SU-DHL-6 (cell line): ENCODE data around the gene RPS27A.
"Not testable (repeated sequence)": the region's sequence is repeated elsewhere in the genome, so short reads cannot be mapped to it uniquely, and the experiment has no call there.

Experiments
- H2AFZ ChIP-seq: fragments of 200-600 bp; sonication (generic); 2 replicates; pipeline ENCODE4 v1.6.1; 2014; ENCODE audit warnings: low read depth, mild to moderate bottlenecking, moderate library complexity, mixed read lengths, antibody characterized with exemption, low read length; ENCODE audit not compliant: severe bottlenecking
- H3F3A ChIP-seq: fragments of 200-600 bp; shearing (Covaris generic); 2 replicates; pipeline ENCODE4 v1.6.0; 2016; ENCODE audit warnings: antibody characterized with exemption, mild to moderate bottlenecking; ENCODE audit not compliant: insufficient read depth
- H3K27ac ChIP-seq: fragments of 200-600 bp; sonication (generic); 2 replicates; pipeline ENCODE4 v1.5.1; 2016; ENCODE audit warnings: low read depth, mild to moderate bottlenecking, low read length, moderate library complexity, mixed read lengths
- H3K27me3 ChIP-seq: fragments of 200-600 bp; sonication (generic), shearing (Covaris generic); 2 replicates; pipeline ENCODE4 v1.6.0; 2014; ENCODE audit warnings: mild to moderate bottlenecking, low read length
- H3K36me3 ChIP-seq: fragments of 200-600 bp; sonication (generic); 2 replicates; pipeline ENCODE4 v1.6.1; 2014; ENCODE audit warnings: mild to moderate bottlenecking, low read length, mixed read lengths
- H3K4me2 ChIP-seq: fragments of 300-600, 200-600 bp; shearing (Covaris generic), sonication (generic); 2 replicates; pipeline ENCODE4 v1.6.0; 2014; ENCODE audit warnings: low read length, low read depth, mild to moderate bottlenecking; ENCODE audit not compliant: poor library complexity, severe bottlenecking
- H3K4me3 ChIP-seq: fragments of 200-600 bp; sonication (generic); 2 replicates; pipeline ENCODE4 v1.5.1; 2014; ENCODE audit warnings: antibody characterized with exemption, low read length, mild to moderate bottlenecking, mixed read lengths; ENCODE audit not compliant: insufficient read depth, poor library complexity, severe bottlenecking
- H3K79me2 ChIP-seq: fragments of 200-600 bp; sonication (generic); 2 replicates; pipeline ENCODE4 v1.6.1; 2014; ENCODE audit warnings: mild to moderate bottlenecking, low read length, moderate library complexity; ENCODE audit not compliant: insufficient read depth
- H3K9ac ChIP-seq: fragments of 200-600 bp; sonication (generic); 2 replicates; pipeline ENCODE4 v1.7.0; 2014; ENCODE audit warnings: mild to moderate bottlenecking, low read length
- H3K9me2 ChIP-seq: fragments of 200-600 bp; sonication (generic); replicated peaks from 2 replicates; pipeline ENCODE4 v1.6.1; 2014; ENCODE audit warnings: low read length; ENCODE audit not compliant: insufficient read depth
- H3K9me3 ChIP-seq: fragments of 200-600 bp; sonication (generic); 2 replicates; pipeline ENCODE4 v1.6.1; 2014; ENCODE audit warnings: low read length, mixed read lengths; ENCODE audit not compliant: insufficient read depth
- H4K20me1 ChIP-seq: fragments of 200-600 bp; sonication (generic); 2 replicates; pipeline ENCODE4 v1.6.1; 2014; ENCODE audit warnings: low read depth, mild to moderate bottlenecking, antibody characterized with exemption, low read length, moderate library complexity, mixed read lengths
- CTCF ChIP-seq: fragments of 200-600 bp; sonication (generic); IDR thresholded peaks from one replicate; pipeline ENCODE4 v1.5.1; 2017; ENCODE audit warnings: antibody characterized with exemption, mild to moderate bottlenecking, low read length, moderate library complexity; ENCODE audit not compliant: insufficient read depth, poor library complexity, severe bottlenecking
- EZH2phosphoT487 ChIP-seq: fragments of 200-600 bp; sonication (generic), shearing (Covaris generic); conservative IDR thresholded peaks from 2 replicates; pipeline ENCODE4 v1.6.1; 2018; ENCODE audit warnings: mild to moderate bottlenecking, antibody characterized with exemption, low read length, moderate library complexity, mixed read lengths

Gene RPS27A

GRCh38 chr2:55269645-55269990 lies 37.1 kb downstream of the RPS27A start:
- TF ChIP-seq EZH2phosphoT487, result no peak
- no peak for TF ChIP-seq CTCF
- H3K36me3 ChIP-seq, result peaks cover 4% of the 10 kb centered on the region; the same call in 1 of the 2 replicates
- no peaks in the 10 kb centered on the region for H4K20me1 ChIP-seq
- H3K9ac ChIP-seq, result peak overlapping the region; percentile 92
- no peaks in the 10 kb centered on the region for H3K27me3 ChIP-seq
- peak overlapping the region; percentile 80 for H2AFZ ChIP-seq
- H3K4me2 ChIP-seq, result peak overlapping the region; percentile 98
- H3F3A ChIP-seq, result peaks cover 16% of the 10 kb centered on the region
- H3K4me3 ChIP-seq, result peak overlapping the region; percentile 79
- H3K9me3 ChIP-seq, result no peaks in the 10 kb centered on the region
- H3K79me2 ChIP-seq, result peaks cover 16% of the 10 kb centered on the region
- no peaks in the 10 kb centered on the region for H3K9me2 ChIP-seq
- peak overlapping the region; percentile 42; the same call in 1 of the 2 replicates for H3K27ac ChIP-seq

GRCh38 chr2:55274346-55274745 lies 41.9 kb downstream of the RPS27A start:
- not testable (repeated sequence) for H2AFZ ChIP-seq, H3K9me3 ChIP-seq, H3K27me3 ChIP-seq, H4K20me1 ChIP-seq, H3K4me2 ChIP-seq, H3K9me2 ChIP-seq, H3K27ac ChIP-seq, H3F3A ChIP-seq, H3K79me2 ChIP-seq, H3K36me3 ChIP-seq, H3K4me3 ChIP-seq, H3K9ac ChIP-seq

GRCh38 chr2:55277310-55277709 lies 44.8 kb downstream of the RPS27A start:
- H2AFZ ChIP-seq, result no peak overlapping the region
- no peaks in the 10 kb centered on the region for H3K36me3 ChIP-seq
- no peak overlapping the region for H3K27ac ChIP-seq
- H3K9ac ChIP-seq, result no peak overlapping the region
- no peaks in the 10 kb centered on the region for H3K9me2 ChIP-seq
- H3K9me3 ChIP-seq, result no peaks in the 10 kb centered on the region
- no peaks in the 10 kb centered on the region for H4K20me1 ChIP-seq
- H3F3A ChIP-seq, result peaks cover 3% of the 10 kb centered on the region; the same call in 1 of the 2 replicates
- H3K79me2 ChIP-seq, result 0 out of 2 replicates have a peak, but pooled peaks cover under 1% of the 10 kb centered on the region
- no peak overlapping the region for H3K4me2 ChIP-seq
- H3K27me3 ChIP-seq, result no peaks in the 10 kb centered on the region
- no peak overlapping the region for H3K4me3 ChIP-seq
- no peak for TF ChIP-seq CTCF
- TF ChIP-seq EZH2phosphoT487, result no peak

- not testable (repeated sequence) for H4K20me1 ChIP-seq, H2AFZ ChIP-seq, H3K27ac ChIP-seq, H3K79me2 ChIP-seq, H3K9me2 ChIP-seq, H3K4me3 ChIP-seq, H3K9ac ChIP-seq, H3K36me3 ChIP-seq, H3K4me2 ChIP-seq, H3K9me3 ChIP-seq, H3K27me3 ChIP-seq
- H3F3A ChIP-seq, result peaks cover 17% of the 10 kb centered on the region
These were observed 46.8 kb downstream of the RPS27A start for GRCh38 chr2:55279214-55279835.

- not testable (repeated sequence) for H3K9me3 ChIP-seq, H3K4me2 ChIP-seq, H3K9me2 ChIP-seq, H3K79me2 ChIP-seq, H4K20me1 ChIP-seq, H3K4me3 ChIP-seq, H3K36me3 ChIP-seq, H3K27me3 ChIP-seq, H2AFZ ChIP-seq, H3K9ac ChIP-seq, H3K27ac ChIP-seq
- peaks cover 24% of the 10 kb centered on the region for H3F3A ChIP-seq
These were observed 47.5 kb downstream of the RPS27A start for GRCh38 chr2:55279859-55280424.

GRCh38 chr2:55280851-55281546 lies 48.5 kb downstream of the RPS27A start:
- H3K36me3 ChIP-seq, H3K27me3 ChIP-seq, H4K20me1 ChIP-seq, H3K4me3 ChIP-seq, H3K9me3 ChIP-seq, H3K9me2 ChIP-seq, H3K27ac ChIP-seq, H3K79me2 ChIP-seq: not testable (repeated sequence)
- H3F3A ChIP-seq, result peaks cover 29% of the 10 kb centered on the region
- peak overlapping the region; percentile 77; the same call in 1 of the 2 replicates for H3K9ac ChIP-seq
- peak overlapping the region; percentile 97 for H2AFZ ChIP-seq
- peak overlapping the region; percentile 76 for H3K4me2 ChIP-seq
